HG03432 (cell line): ENCODE data around the gene PPT1.

Source experiments
- ATAC-seq: cut with Tn5 transposase; IDR thresholded peaks from one replicate; pipeline ENCODE4 v1.9.1; 2021; ENCODE audit warnings: mild to moderate bottlenecking, moderate library complexity; ENCODE audit not compliant: unreplicated experiment

Gene PPT1

GRCh38 chr1:40032240-40032891, 64.7 kb downstream of the PPT1 start:
- ATAC-seq = no peak

GRCh38 chr1:40030528-40031135, 66.4 kb downstream of the PPT1 start:
- ATAC-seq = no peak

DNA sequence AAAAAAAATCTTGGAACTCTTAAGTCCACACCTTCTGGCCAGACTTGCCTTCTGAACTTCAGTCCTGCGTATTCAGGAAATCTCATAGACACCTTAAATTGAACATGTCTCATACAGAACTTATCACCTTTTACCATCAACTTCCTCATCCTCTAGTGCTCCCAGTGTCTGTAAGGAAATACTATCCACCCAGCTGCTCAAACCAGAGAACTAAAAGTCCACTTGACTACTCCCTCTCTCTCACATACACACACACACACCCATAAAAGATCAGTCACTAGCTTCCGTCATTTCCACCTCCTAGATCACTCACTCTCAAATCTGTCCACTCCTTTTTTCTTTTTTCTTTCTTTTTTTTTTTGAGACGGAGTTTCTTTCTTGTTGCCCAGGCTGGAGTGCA, 67.4 kb downstream of the PPT1 start:
- no peak for ATAC-seq

DNA sequence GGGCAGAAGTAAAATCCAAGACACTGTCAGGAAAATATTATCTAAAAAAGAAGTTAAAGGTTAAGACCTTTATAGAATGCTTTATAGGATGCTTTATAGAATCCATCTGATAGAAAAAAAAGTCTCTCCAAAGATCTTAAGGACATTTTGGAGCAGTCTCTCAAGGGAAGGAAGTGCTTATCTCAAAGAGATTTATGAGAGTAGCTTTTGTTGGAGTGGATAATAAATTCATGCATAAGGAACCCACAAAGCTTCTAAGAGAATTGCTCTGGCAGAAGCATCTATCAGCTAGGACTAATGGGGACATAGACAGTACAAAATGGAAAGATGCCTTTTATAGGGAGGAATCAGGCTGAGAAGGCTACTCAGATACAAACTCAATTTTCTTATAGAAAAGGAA, 69.4 kb downstream of the PPT1 start:
- no peak for ATAC-seq

GRCh38 chr1:40024671-40025070, 72.4 kb downstream of the PPT1 start:
- no peak for ATAC-seq

DNA sequence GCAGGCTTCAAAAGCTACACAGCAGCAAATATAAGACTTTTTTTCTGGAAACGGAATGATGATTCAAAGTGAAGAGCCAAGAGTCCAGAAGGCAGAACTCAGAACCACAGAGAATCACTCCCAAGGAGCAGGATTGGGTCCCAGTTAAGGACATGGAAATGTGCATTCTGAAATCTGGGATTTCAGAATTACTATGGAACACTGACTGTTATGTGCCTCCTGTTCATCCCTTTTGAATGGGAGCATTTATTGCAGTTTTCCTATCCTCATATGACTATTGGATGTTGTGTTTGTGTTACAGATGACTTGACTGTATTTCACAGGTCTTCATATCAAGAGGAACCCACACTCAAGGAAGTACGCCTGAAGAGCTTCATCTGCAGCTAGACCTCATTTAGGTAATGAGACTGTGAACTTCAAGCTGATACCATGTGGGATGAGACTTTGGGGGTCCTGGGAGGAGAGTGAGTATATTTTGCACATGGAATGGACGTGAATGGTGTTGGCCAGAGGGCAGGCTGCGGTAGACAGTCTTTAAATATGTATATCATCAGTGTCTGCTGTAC, 73.6 kb downstream of the PPT1 start:
- no peak for ATAC-seq
